Fibroblast of the conjunctiva (primary cell): Measurements from ENCODE around the gene WNT7A.
"Not testable (repeated sequence)": the region's sequence is repeated elsewhere in the genome, so short reads cannot be mapped to it uniquely, and the experiment has no call there.

ENCODE experiments used
- DNase-seq: peaks from one replicate; pipeline ENCODE4 v3.0.0-alpha.2; 2010; ENCODE audit warnings: low read depth

Gene WNT7A

DNA sequence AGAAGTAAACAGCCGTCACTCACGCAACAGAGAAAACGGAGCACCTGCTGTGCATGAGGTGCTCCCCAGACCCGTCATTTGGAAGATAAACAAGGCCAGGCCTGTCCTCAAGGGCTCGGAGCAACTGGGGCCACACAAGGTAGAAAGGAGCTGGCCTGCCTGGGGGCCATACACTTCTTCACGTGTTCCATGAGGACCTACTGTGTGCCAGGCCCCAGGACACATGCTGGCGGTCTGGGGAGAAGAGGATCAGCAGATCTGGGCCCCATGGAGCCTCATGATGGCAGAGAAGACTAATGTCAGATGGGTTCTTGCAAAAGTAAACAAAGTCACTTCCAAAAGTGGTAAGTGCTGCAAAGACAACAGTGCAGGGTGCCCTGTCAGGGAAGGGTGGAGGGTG, 14.3 kb downstream of the WNT7A start:
- DNase-seq: no peak

- DNase-seq: no peak
These were observed 14.8 kb downstream of the WNT7A start for GRCh38 chr3:13865106-13865505.

DNA sequence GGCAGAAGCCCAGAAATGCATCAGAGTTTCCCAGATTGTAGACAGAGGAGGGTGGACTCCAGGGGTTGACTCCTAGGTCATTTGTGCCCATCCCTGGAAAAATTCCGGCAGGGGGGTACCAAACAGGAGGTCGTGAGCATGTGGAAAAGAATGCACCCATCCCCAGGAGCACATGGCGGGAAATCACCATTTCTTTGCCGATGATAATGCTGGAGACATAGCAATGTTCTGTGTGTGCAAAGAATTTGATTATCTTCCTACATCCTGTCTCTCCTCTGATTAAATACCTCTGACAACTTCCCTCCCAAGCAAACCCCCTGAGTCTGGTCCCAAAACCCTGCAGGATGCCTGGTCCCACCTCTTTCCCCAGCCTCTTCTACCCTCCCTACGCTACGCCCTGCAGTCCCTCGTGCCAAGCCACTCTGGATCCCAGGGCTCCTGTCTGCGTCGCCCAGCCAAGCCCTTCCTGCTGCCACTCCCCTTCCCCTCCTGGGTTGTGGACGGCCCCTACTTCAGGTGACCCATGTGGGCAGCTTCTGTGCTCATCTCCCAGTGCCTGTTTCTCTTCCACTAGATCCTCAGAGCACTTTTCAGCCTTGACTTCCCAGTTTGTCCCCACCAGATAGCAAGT, 15.8 kb downstream of the WNT7A start:
- DNase-seq: no peak

GRCh38 chr3:13863382-13863952, 16.4 kb downstream of the WNT7A start:
- no peak for DNase-seq

DNA sequence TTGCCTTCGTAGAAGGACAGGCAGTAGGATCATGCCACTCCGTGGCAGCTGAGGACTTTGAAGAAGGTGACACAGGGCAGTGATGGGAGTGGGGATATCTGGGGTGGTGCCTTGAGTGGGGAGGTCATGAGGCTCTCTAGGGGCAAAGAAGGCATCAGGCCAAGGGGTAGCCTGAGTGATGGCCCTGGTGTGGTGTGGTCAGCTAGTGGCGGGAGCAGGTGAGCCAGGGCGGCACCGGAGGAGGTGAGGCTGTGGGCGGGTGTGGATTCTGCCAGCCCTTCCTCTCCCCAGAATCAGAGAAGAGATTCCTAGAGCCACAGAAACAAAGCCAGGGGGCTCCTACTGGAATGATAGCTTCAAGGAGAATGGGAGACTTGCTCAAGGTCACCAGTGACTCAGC, 18.4 kb downstream of the WNT7A start:
- DNase-seq: no peak

- no peak for DNase-seq
These were observed 19.9 kb downstream of the WNT7A start for GRCh38 chr3:13860001-13860400.

DNA sequence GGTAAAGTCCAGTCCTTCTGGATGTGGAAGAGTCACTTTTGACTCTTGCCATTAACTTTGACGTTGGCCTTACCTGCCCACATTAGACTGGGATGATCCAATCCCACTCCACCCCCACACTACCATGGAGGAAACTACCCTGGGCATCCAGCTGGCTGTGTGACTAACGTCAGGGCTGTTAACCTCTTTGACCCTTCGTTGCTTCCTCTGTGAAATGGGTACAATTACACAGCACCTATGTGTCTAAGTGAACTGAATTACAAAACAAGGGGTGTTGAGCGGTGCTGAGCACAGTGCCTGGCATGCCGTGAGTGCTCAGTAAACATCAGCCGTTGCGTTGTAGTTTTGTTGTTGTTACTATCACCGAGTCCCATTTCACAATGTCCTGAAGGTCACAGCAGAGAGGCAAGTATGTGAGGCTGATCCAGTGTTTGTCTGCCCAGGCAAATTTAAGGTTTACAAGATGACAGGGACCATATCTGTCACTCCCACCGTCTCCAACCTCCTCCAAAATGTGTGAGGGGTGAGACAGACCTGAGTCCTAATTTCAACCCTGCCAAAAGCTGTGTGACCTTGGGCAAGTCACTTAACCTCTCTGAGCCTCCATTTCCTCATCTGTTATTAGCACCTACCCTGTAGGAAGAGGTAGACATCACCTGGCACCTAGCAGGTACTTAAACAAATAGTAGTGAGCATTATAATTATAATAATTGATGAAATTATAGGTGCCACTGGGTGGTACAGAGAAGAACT, 20.9 kb downstream of the WNT7A start:
- no peak for DNase-seq

DNA sequence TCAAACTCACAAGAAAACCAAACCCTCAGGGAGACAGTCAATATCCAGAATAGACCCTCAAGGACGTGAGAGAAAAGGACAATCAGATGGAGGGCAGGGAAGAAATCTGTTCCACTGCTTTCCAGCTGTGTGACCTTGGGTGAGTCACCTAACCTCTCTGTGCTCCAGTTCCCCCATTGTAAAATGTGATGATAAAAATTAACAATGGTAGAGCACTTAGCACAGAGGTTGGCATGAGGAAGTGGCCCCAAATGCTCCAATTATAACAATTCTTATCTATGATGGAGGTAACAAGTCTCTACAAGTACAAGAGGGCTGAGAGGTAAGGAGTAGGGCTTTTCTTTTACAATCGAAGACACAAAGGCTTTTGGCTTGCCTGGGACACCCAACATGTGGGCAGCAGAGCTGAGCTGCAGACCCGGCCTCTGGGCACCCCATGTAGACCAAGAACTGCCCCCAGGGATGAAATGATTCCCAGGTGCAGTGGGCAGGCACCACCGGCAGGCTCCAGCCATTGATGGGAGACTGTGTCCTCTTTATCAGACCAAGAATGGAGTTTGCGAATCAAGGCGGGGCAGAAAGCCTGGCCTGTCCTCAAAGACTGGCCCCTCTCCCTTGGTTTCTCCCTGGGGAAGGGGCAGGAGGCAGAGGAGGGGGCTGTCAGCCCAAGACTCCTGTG, 22.0 kb downstream of the WNT7A start:
- DNase-seq: no peak

- not testable (repeated sequence) for DNase-seq
These were observed 23.2 kb downstream of the WNT7A start for GRCh38 chr3:13856628-13857027.

DNA sequence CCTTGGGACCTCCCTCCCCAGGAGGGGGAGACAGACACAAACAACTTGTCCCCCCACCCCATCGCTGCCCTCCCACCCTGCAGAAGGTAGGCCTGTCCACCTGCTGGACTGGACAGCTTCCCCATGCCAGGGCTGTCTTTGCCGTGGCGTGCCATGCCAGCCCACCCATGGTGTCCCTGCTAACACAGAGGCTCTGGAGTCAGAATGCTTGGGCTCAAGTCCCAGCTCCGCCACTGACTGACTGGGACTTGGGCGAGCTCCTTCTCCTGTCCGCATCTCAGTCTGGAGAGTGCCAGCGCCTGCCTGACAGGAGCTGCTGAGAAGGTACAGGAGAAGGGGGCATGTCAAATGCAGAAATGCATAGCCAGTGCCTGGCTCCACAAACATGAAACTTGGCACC, 23.9 kb downstream of the WNT7A start:
- no peak for DNase-seq

DNA sequence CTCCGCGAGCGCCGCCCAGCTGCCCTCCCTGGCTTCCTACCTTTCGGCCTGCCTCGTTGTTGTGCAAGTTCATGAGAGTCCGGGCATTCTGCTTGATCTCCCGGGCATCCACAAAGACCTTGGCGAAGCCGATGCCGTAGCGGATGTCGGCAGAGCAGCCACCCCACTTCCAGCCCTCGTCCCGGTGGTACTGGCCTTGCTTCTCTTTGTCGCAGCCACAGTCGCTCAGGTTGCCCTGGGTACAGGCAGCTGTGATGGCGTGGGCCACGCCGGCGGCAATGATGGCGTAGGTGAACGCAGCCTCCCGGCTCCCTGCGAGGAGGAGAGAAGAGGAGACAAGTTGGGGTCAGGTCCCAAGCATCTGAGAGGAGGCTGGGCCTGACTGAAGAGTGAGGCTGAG, 25.4 kb downstream of the WNT7A start:
- no peak for DNase-seq

GRCh38 chr3:13853978-13854296, 25.9 kb downstream of the WNT7A start:
- DNase-seq: no peak

DNA sequence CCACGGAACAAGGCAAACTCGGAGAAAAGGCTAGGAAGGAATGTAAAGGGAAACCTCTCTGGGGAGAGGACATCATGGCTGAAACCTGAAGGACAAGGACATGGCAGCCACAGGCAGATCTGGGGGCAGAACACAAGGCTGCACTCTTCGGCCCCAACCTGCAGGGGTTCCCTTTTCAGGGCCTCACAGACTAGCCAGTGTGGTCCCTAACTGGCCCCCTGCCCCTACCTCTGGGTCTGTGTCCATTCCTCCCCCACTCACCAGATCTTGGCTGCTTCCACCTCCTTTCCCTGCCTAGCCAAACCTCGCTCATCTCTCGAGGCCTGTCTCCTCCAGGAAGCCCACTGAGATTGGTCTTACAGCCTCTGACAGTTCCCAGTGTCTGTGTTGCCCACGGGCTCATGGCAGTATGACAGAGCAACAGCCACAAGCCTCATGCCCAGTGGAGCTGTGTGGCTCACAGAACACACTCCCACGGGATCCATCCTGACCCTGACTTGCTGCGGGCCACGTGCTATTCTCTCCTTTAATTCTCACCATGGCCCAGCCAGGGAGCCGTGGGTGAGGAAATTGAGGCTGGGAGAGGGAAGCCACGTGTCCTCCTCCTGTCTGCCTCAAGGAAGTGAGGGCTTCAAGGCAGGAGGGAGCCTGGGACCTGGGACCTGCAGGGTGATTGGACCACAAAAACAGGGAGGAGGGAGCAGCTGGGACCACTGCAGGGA, 26.5 kb downstream of the WNT7A start:
- no peak for DNase-seq

- DNase-seq: no peak
These were observed 27.2 kb downstream of the WNT7A start for GRCh38 chr3:13852638-13853009.

DNA sequence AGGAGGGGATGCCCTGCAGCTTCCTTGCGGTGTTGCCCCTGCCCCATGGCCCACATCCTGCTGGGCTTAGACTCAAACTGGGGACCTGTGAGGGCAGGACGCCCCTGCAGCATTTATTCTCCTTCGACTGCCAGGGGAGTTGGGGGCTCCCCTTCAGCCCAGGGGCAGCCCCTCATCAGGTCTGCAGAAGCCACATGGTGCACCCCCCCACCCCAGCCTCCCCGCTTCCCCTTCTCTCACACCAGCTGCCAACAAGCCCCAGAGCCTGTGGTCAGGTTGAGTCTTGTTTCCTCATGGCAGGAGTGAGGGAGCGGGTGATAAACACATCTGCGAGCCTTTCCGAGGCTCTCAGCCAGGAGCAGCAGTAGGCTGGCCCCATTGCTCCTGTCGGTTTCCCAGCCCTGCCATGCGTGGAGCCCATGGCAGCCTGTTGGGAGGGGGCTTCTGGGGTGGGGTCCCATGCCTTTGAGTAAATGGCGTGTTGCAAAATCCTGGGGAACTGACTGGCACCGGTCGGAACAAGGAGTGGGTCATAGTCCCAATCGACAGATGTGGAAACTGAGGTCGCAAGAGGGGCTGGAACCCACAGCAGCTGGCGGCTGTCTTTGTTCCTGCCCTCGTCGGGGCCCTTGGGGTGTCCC, 27.8 kb downstream of the WNT7A start:
- DNase-seq: no peak

GRCh38 chr3:13851091-13851849, 28.6 kb downstream of the WNT7A start:
- DNase-seq: no peak

GRCh38 chr3:13850161-13850945, 29.5 kb downstream of the WNT7A start:
- no peak for DNase-seq

DNA sequence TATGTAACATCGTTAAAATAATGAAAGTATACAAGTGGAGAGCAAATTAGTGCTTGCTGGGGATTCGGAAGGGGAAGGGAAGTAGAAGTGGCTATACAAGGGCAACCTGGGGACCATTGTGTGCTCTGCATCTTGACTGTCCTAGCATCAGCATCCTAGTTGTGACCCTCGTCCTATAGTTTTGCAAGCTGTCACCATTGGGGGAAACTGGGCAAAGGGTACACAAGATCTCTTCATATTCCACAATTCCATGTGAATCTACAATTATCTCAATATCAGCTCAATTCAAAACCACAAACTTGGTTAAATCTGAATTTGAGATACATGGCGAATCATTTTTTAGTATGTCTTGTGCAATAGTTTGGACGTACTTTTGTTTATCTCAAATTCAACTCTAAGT, 30.9 kb downstream of the WNT7A start:
- no peak for DNase-seq

DNA sequence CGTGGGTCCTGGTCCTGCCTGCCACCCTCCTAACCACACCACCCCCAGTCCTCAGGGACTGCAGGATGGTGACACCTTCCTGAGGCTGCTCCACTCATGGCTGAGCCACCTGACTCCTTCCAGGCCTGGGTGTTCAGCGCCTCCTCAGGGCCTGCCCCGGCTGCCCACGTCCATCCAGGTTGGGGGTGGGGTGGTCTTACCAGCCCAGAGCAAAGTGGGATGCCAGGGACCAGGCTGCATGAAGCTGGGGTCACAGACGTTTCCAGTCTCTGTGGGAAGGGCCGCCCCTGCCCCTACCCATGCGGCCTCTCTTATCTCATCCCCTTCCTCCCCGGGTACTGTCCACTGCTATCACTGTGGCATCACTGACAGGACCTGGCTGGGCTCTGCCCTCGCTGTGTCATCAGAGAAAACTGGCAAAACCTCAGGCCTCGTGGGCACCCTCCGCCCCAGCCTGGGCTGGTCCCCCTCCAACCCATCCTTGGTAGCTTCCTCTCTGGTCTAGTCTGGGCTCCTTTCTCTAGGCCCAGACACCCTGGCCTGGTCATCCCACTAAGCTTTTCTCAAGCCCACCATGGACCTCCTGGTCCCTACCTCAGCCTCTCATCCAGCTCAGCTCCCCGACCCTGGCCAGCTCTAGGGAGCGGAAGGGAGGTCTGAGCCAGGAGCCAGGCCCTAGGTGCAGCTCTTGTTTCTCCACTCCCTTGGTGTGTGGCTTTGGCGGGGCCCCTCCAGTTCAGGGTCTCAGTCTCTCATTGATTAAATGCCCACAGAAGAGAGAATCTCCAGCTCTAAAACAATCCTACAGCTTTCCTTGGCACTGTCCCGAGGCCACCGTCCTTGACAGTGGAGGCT, 32.9 kb downstream of the WNT7A start:
- DNase-seq: no peak

GRCh38 chr3:13846238-13846637, 33.6 kb downstream of the WNT7A start:
- DNase-seq: no peak
